ENCODE results near the gene ASB1.

Gene ASB1

DNA sequence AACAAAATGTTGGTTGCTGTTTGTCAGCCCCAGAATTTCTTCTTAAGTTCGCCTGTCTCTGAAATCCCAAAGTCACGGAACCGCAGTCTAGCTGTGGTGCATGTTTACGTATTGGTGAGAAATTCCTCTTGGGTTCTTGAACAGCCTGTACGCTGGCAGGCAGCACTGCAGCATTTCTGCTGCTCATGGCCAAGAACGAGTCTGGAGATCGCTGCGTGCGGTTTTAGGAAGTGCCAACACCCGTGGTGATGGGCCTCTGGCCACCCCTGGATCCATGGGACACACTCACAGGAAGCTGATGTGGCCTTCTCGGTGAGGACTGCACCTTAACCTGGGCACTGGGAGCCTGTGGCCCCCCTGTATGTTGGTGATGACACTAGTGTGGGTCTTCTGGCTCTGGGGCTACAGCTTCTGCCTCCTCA is 23.7 kb downstream of the ASB1 start:
- no peak for TF ChIP-seq CTCF (IDR thresholded peaks at IDR 0.05; ENCODE audit: control insufficient read depth, extremely low read depth, insufficient read depth)
- DNase-seq (ENCODE audit: low read depth) = no peak
- H3K4me3 ChIP-seq (ENCODE audit: low read depth, low read length) = no peak overlapping the region

- no peak overlapping the region for H3K4me3 ChIP-seq (ENCODE audit: low read depth, low read length)
- no peak for TF ChIP-seq CTCF (IDR thresholded peaks at IDR 0.05; ENCODE audit: control insufficient read depth, extremely low read depth, insufficient read depth)
- no peak for DNase-seq (ENCODE audit: low read depth)
These were observed 27.1 kb downstream of the ASB1 start for GRCh38 chr2:238453842-238454241.

GRCh38 chr2:238456449-238456848 is 29.7 kb downstream of the ASB1 start:
- TF ChIP-seq CTCF (IDR thresholded peaks at IDR 0.05; ENCODE audit: control insufficient read depth, extremely low read depth, insufficient read depth) = no peak
- H3K4me3 ChIP-seq (ENCODE audit: low read depth, low read length) = no peak overlapping the region
- DNase-seq (ENCODE audit: low read depth) = no peak

DNA sequence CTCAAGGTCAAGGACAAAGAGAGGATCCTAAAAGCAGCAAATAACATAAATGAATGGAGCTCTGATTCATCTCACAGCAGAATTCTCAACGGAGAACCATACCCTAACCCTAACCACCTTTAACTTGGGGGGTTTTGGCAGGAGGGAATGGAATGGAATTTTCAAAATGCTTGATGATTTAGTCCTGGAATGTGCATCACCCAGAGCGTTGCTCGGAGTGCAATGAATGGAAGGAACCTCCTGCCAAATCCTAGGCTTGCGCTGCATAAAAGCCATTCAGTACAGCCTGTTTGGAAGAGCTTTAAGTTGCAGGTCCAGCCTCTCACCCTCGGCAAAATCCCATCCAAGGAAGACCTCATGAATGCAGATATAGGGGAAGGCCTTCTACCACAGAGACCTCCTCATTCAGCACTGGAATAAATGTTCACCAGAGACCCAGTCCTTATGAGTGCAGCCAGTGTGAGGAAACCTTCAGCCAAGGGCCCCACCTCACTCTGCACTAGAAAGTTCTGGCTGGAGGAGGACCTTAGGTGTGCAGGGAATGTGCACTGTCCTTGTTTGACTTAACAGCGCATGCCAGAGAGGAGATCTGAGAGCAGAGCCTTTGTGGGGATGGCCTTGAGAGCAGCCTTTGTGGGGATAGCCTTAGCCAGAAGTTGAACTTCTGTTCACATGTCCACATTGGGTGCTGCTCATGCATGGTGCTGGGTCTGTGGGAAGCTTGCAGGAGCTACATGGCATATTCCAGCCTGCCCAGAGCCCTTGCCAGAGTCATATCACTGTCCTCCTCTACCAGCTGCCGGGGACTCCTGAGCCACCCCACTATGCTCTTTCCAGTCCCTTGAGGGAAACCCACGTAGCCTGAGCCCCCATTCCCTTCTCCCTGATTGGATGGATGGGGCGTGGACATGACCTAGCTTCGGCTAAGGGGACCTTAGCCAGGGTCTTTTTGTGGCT is 30.5 kb downstream of the ASB1 start:
- DNase-seq (ENCODE audit: low read depth) = no peak
- no peak overlapping the region for H3K4me3 ChIP-seq (ENCODE audit: low read depth, low read length)
- no peak for TF ChIP-seq CTCF (IDR thresholded peaks at IDR 0.05; ENCODE audit: control insufficient read depth, extremely low read depth, insufficient read depth)

GRCh38 chr2:238457927-238458324 is 31.2 kb downstream of the ASB1 start:
- H3K4me3 ChIP-seq (ENCODE audit: low read depth, low read length) = no peak overlapping the region
- no peak for DNase-seq (ENCODE audit: low read depth)
- no peak for TF ChIP-seq CTCF (IDR thresholded peaks at IDR 0.05; ENCODE audit: control insufficient read depth, extremely low read depth, insufficient read depth)

- H3K4me3 ChIP-seq (ENCODE audit: low read depth, low read length) = no peak overlapping the region
- DNase-seq (ENCODE audit: low read depth) = no peak
- no peak for TF ChIP-seq CTCF (IDR thresholded peaks at IDR 0.05; ENCODE audit: control insufficient read depth, extremely low read depth, insufficient read depth)
These were observed 31.9 kb downstream of the ASB1 start for GRCh38 chr2:238458651-238459050.
